Measurements from ENCODE around the gene MBLAC1. TPM values are rescaled to one million over a fixed set of nuclear protein-coding genes. Genes with fewer than 3 reads are reported as not detected.

MBLAC1 gene
- total RNA-seq, 1 donor from 2014 or later = 2.8 TPM

DNA sequence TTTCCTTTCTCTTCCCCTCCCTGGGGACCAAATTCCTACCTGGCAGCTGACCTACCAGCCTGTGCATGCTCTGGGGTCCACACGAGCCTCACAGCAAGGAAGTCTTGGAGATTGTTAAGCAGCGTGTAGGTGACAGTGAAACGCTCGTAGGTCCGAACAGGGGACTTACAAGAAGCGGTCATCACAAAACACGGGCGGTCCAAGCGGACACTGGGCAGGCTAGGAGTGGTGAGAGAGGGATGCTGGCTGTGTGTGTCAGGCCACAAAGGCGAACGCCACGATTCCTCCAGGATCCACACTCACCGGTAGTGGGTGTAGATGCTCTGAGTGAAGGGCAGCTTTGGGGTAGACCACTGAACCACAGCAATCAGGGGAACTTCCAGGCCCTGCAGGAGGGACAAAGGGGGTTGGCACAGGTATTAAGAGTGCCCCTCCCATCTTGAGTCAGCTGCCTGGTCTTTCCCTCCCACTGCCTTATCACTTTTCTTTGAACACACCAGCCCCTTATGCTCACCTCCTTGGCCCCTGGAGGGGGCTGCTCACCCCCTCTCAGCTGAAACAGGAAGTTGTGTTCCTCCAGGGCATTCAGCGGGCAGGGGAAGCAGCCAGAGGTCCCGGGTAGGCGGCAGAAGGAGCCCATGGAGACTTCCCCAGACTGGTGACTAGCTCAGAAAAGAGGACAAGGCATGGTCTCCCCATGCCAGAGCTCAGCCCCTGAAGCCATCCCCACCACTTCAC is 29.7 kb downstream of the MBLAC1 start:
- Mint-ChIP-seq H3K36me3 (peaks cover 5% of the 10 kb centered on the region), H3K27ac (no peak overlapping the region), H3K27me3 (no peaks in the 10 kb centered on the region), H3K4me1 (ENCODE audit: unreplicated experiment) (peaks cover 11% of the 10 kb centered on the region), H3K9me3 (no peaks in the 10 kb centered on the region), H3K4me3 (peak overlapping the region; percentile 91)
- TF ChIP-seq, protein P1, sequence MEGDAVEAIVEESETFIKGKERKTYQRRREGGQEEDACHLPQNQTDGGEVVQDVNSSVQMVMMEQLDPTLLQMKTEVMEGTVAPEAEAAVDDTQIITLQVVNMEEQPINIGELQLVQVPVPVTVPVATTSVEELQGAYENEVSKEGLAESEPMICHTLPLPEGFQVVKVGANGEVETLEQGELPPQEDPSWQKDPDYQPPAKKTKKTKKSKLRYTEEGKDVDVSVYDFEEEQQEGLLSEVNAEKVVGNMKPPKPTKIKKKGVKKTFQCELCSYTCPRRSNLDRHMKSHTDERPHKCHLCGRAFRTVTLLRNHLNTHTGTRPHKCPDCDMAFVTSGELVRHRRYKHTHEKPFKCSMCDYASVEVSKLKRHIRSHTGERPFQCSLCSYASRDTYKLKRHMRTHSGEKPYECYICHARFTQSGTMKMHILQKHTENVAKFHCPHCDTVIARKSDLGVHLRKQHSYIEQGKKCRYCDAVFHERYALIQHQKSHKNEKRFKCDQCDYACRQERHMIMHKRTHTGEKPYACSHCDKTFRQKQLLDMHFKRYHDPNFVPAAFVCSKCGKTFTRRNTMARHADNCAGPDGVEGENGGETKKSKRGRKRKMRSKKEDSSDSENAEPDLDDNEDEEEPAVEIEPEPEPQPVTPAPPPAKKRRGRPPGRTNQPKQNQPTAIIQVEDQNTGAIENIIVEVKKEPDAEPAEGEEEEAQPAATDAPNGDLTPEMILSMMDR (conservative IDR thresholded peaks at IDR 0.05) = no peak
- DNase-seq (ENCODE audit: extremely low spot score, unreplicated experiment) = no peak

GRCh38 chr7:100157069-100157333 is 30.2 kb downstream of the MBLAC1 start:
- peaks cover 11% of the 10 kb centered on the region for H3K4me1 Mint-ChIP-seq (ENCODE audit: unreplicated experiment)
- TF ChIP-seq, protein P1 (conservative IDR thresholded peaks at IDR 0.05) = no peak
- H3K9me3 Mint-ChIP-seq = no peaks in the 10 kb centered on the region
- H3K4me3 Mint-ChIP-seq = peak overlapping the region; percentile 91
- peak overlapping the region; percentile 83 for H3K27ac Mint-ChIP-seq
- no peaks in the 10 kb centered on the region for H3K27me3 Mint-ChIP-seq
- H3K36me3 Mint-ChIP-seq = peaks cover 5% of the 10 kb centered on the region
- DNase-seq (ENCODE audit: extremely low spot score, unreplicated experiment) = no peak

- peak overlapping the region; percentile 83 for H3K27ac Mint-ChIP-seq
- no peaks in the 10 kb centered on the region for H3K9me3 Mint-ChIP-seq
- peaks cover under 1% of the 10 kb centered on the region for H3K36me3 Mint-ChIP-seq
- no peak for DNase-seq (ENCODE audit: extremely low spot score, unreplicated experiment)
- H3K4me3 Mint-ChIP-seq = peak overlapping the region; percentile 91
- TF ChIP-seq, protein P1 (conservative IDR thresholded peaks at IDR 0.05) = no peak
- H3K27me3 Mint-ChIP-seq = no peaks in the 10 kb centered on the region
- H3K4me1 Mint-ChIP-seq (ENCODE audit: unreplicated experiment) = peaks cover 11% of the 10 kb centered on the region
Measured at GRCh38 chr7:100157334-100158228, 30.8 kb downstream of the MBLAC1 start.

DNA sequence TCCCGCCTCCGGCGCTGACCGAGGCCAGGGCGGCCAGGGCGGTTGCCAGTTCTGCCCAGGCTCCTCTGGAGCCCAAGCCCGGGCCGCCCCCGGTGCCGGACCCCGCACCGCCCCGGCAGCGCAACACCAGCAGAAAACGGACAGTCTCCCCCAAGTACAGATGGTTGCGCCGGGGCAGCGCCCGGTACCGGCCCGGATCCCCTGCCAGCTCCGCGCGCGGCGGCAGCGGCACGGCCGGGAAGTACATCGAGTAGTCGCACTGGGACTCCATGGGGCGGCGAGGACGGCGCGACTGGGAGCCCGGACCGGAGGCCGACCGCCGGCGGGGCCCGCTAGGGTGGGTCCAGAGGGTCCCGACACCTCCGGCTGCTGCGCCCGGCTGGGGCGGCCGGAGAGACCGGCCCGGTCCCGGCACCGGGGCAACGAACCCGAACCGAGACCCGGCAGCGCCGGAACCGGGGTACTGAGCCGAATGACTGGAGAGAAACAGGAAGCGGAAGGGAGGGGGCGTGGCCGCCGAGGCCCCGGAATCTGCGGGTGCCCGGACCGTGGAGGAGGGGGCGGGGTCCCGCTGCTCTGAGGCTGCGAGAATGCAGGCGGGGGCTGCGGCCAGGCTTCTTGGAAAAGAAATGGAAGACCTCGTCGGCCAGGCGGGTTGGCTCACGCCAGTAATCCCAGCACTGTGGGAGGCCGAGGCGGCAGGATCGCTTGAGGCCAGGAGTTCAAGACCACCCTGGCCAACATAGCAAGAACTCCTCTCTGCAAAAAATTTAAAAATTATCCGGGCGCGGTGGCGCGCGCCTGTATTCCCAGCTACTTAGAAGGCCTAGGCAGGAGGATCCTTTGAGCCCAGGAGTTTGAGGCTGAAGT is 31.7 kb downstream of the MBLAC1 start, which contains the start of gene TRAPPC14:
TSS of gene TRAPPC14 (minus strand) at position 495 of the 870 bp plus-strand sequence. CDS start at position 271, 224 bp downstream.
- peak within 1 kb of the TSS; percentile 91 for H3K4me3 Mint-ChIP-seq
- no peaks in the 10 kb centered on the region for H3K27me3 Mint-ChIP-seq
- TF ChIP-seq, protein P1 (conservative IDR thresholded peaks at IDR 0.05) = no peak
- H3K27ac Mint-ChIP-seq = peak within 1 kb of the TSS; percentile 83
- H3K9me3 Mint-ChIP-seq = no peaks in the 10 kb centered on the region
- DNase-seq (ENCODE audit: extremely low spot score, unreplicated experiment) = peak; percentile 92
- peaks cover 15% of the 10 kb centered on the region for H3K4me1 Mint-ChIP-seq (ENCODE audit: unreplicated experiment)
- H3K36me3 Mint-ChIP-seq = no peaks in the 10 kb centered on the region

DNA sequence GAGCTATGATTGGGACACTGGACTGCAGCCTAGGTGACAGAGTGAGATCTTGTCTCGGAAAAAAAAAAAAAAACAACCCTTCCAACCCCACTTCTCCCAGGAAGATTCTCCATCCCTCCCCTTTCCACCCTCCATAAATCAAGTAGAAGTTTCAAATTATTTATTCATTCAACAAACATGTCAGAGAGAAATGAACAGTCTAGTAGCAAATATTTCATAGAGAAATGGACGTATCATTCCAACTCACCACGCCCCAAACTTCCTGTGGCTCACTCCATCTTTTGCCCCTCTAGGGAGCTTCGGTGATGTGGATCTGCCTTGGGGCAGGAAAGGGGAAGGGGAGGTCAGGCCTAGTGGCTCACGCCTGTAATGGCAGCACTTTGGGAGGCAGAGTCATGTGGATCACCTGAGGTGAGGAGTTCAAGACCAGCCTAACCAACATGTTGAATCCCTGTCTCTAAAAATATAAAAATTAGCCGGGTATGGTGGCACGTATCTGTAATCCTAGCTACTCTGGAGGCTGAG is 32.4 kb downstream of the MBLAC1 start:
- H3K4me1 Mint-ChIP-seq (ENCODE audit: unreplicated experiment) = peaks cover 17% of the 10 kb centered on the region
- no peaks in the 10 kb centered on the region for H3K9me3 Mint-ChIP-seq
- peak overlapping the region; percentile 80 for H3K27ac Mint-ChIP-seq
- H3K27me3 Mint-ChIP-seq = no peaks in the 10 kb centered on the region
- DNase-seq (ENCODE audit: extremely low spot score, unreplicated experiment) = no peak
- TF ChIP-seq, protein P1 (conservative IDR thresholded peaks at IDR 0.05) = no peak
- H3K4me3 Mint-ChIP-seq = peak overlapping the region; percentile 84
- no peaks in the 10 kb centered on the region for H3K36me3 Mint-ChIP-seq
